Amniotic stem cell (primary cell): ENCODE measurements around the gene DCAF8.
"Not testable (repeated sequence)": the region's sequence is repeated elsewhere in the genome, so short reads cannot be mapped to it uniquely, and the experiment has no call there.

Experiments
- DNase-seq: peaks from one replicate; lab custom pipeline; 2025; lab: John Stamatoyannopoulos, UW

DCAF8 gene

GRCh38 chr1:160261893-160262794, at the start of gene DCAF8:
TSS of gene DCAF8 (minus strand) at chr1:160262549. CDS start at chr1:160244008, 18,541 bp downstream.
- peak; percentile 98 for DNase-seq

- DNase-seq = no peak
Measured at GRCh38 chr1:160309571-160309970, 47.2 kb upstream of the DCAF8 start.

DNA sequence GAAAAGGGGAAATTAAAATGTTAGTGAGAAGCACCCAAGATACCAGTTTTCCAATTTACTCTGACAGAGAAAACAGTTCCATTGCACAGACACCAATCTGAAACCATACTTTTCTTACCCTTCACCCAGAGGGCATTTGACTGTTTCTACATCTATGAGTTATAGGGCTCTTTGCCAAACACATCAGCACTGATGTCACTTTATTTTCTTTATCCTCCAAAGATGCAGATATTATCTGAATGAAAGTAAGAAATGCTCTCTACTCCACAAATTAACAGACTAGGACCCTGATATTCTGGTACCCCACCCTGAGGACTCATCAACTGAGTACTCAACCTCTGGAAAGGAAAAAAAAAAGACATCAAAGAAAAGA, 46.8 kb upstream of the DCAF8 start:
- DNase-seq = peak; percentile 35

DNA sequence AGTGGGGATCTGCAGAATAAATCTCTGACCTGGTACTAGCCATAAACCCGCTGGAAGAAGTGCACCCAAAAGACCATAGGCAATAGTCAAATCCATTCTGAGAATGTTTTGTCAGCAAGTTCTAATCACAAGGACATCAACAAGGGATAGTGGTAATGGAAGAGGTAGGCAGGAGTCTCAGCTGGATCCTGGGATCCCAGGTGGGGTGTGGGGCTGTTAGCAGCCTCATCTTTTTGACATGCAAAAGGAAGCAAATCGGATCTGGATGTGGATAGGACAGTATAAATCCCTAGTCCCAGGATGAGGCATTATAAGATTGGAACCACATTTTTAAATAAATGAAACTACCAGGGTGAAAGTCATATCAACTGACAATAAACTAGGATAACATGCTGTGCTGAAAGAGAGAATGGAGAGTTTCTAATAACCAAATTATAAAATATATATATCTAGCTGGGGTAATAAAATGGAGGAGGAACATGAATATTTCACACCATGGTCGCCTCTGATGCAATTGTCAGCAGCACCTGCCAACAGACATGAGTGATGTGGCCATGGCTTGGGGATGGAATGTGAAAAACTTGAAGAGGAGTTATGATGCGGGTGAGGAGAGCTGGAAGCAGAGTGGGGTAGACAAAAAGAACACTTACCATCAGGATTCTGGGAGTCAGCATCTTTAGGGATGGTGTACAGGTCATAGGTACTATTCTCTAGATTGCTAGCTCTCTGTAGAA, 46.3 kb upstream of the DCAF8 start:
- DNase-seq = no peak

DNA sequence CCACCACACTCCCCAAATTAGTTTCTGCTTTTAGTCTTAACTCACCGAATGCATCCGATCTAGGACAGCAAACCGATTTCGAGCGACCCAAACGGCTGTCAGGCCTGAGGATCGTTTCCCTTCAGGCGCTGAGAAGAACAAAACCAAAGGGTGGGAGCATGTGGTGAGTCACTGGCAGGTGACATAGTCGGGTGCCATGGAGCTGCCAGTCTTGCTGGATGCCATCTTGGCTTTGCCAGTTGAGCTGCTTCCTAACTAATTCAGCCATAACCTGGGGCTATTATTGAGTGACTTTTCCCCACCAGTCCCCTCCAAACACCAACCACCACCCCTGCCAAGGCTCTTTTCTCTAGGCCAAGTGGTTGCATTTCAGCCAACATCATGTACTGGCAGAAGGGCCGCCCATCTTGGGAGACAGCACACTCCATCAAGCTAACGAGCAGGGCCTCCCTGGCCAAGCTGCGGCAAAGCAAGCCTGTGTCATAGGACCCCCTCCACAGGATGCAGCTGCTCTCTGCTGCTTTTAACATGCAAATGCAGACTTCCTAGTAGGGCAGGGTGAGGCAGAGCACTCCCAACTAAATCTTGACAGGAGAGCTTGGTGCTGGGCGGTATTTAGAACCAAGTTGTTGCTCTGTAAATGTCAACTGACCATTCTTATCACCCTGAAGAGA, 44.9 kb upstream of the DCAF8 start:
- DNase-seq = no peak

- no peak for DNase-seq
Measured at GRCh38 chr1:160300173-160300572, 37.8 kb upstream of the DCAF8 start.

DNA sequence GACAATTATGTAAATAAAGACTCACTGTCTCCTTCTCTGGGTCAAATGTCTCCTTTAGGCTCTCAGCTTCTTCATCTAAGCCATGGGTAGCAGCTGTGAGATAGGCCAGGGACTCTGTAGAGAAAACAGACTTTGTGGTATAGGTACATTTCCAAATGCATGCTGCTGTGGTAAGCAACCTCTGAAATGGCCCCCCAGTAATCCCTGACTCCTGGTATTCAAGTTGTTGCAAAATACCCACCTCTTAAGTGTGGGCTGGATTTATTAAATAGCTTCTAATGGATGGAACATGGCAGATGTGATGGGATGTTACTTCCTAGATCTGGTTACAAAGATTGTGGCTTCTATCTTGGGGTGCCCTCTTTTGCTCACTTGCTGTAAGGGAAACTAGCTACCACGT, 33.7 kb upstream of the DCAF8 start:
- no peak for DNase-seq

DNA sequence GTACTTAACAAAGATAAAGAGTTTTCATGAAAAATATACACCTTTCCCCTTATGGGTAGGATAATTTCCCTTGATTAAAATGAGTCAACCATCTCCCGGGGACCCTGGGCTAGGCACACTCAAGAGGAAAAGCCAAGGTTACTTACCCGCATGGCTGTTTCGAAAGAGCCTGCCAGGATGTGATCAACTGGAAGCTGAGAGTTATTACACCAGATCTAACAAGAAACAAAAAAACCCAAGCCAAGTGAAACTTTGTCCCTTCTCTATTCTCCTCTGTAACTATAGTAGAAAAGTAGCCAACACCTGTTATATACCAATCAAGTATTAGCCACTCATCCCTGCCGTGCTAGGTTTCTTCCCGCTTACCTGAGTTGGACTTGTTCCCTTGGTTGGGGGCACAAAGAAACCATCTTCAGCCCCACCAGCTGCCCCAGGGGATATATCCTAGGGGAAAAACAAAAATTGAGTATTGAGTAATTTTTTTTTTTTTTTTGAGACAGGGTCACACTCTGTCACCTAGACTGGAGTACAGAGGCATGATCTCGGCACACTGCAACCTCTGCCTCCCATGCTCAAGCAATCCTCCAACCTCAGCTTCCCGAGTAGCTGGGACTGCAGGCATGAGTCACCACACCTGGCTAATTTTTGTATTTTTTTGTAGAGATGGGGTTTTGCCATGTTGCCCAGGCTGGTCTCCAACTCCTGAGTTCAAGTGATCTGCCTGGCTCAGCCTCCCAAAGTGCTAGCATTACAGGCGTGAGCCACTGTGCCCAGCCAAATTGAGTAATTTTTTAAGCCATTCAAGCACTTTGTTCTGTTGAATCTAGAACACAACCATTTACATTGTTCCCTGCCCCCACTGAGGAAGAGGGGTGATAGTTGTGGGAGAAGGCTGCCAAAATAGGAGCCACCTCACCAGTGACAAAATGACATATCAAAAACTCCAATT, 30.9 kb upstream of the DCAF8 start:
- no peak for DNase-seq

DNA sequence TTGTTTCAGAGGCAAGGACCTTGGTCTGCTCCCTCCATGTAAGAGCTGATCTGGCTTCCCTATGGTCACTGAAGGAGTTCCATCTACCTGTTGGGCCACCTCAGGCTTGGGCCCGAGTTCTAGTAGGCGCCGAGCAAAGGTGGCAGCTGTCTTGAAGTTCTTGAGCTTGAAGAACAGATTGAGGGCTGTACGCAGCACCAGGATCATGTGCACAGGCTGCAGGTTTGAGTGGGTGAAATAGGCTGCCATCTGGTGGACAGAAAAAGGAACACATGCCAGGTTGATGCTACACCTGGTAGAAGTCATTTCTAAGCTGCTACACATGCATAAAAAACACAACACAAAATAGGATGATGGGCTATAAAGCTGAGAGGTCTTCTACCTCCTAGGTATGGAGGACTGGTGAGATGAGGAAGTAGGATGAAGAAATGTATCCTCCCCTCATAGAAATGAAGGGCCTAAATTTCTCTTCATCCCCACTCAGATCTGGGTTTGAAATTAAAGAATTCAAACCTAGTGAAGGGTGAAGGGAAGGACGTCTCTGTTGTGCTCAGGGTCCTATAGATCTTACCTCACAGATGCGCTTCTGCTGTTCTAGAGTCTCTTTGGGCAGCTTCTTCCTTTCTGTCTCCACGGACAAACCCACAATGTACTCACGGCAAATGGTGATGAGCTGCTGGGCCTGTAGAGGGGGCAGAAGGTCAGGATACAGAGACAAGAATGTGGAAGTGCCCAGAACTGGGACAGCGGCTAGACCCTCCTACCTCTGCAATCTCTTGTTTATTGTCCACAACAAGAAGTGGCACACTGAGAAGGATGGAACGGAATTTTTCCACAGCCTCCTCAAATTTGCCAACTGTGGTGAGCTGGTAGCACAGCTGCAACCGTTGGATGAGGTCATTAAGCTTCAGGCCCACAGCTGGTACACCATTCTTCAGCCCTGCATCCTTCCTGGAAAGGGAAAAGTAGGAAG, 29.2 kb upstream of the DCAF8 start:
- DNase-seq = peak; percentile 21

DNA sequence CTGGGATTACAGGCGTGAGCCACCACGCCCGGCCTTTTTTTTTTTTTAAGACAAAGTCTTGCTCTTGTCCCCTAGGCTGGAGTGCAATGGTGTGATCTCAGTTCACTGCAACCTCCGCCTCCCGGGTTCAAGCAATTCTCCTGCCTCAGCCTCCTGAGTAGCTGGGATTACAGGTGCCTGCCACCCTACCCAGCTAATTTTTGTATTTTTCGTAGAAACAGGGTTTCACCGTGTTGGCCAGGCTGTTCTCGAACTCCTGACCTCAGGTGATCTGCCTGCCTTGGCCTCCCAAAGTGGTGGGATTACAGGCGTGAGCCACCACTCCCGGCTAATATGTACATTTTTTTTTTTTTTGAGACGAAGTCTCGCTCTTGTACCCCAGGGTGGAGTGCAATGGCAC, 25.4 kb upstream of the DCAF8 start:
- not testable (repeated sequence) for DNase-seq

DNA sequence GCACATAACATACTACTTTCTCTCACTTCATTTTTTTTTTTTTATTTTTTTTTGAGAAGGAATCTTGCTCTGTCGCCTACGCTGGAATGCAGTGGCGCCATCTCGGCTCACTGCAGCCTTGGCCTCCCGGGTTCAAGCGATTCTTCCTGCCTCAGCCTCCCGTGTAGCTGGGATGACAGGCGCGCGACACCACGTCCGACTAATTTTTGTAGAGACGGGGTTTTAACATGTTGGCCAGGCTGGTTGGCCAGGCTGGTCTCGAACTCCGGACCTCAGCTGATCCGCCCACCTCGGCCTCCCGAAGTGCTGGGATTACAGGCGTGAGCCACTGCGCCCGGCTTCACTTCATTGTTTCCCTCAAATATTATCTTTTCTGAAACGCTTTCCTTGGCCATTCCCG, 23.2 kb upstream of the DCAF8 start:
- no peak for DNase-seq

DNA sequence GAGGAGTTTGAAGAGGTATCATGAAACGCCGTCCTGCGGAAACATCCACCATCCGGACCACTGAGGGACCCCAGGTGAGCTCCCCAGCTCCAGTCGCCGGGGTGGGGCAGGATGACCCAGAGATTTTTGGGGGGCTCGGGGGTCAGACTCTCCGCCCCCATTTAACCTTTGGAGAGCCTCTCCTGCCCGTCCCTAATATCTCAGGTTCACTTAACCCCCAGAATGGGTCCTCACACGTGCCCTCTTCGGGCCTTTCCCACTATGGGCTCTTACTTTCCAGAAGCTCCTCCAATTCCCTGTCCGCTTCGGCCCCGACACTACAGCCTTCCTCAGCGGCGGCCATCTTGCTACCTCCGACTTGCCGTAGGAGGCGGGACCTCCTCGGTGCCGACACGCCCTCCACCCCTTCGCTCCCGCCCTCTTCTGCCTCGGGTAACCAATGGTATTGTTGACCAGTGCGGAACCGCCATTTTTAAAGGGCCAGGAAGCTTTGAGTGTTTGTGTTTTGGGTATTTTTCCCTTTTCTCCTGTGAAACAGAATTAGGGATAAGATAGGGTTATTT, 22.5 kb upstream of the DCAF8 start, which contains the start of gene PEX19:
TSS of gene PEX19 (minus strand) at position 352 of the 563 bp plus-strand sequence. CDS start at position 343, 9 bp downstream.
- DNase-seq = peak; percentile 87

DNA sequence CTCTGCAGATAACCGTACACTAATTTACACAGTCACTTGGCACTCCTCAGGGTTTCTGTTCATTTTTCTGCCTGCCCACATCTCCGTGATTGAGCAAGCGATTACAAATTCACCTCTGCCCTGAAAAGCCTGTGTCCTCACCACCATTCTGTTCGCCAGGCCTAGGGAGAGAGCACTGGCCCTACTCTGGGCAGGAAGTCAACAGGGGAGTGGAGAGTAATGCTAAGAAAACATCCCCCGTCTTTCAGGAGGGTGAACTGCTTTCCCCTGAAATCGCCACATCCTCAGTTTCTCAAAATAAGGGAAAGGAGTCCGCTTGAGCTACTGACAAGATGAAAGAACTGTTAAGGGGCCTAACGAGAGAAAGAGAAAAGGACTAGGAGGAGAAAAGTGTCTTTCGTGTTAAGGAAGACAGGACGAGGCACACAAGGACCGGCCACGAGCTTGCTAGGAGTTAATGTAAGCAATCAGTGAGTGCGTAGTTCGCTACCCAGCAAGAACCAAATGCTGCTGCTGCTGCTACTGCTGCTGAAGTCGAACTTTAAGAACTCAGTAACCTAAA, 22.0 kb upstream of the DCAF8 start:
- DNase-seq = peak; percentile 9

DNA sequence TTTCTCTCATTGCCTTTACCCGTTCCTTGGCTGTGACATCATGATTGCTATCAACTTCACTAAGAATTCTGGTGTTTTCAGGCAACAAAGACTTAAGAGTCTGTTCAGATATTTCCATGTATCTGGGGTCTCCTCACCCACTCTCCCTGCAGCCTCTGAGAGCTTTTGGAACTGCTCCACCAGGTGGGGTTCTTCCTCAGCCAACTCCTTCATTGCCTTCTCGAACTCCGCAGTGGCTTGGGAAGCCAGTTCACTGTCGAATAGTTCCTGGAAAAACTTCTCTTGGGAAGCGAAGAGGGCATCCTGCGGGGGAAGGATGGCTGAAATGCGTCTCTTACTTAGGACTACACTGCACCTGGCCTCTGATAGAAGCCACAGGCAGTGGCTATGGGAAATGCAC, 20.5 kb upstream of the DCAF8 start:
- DNase-seq = no peak

DNA sequence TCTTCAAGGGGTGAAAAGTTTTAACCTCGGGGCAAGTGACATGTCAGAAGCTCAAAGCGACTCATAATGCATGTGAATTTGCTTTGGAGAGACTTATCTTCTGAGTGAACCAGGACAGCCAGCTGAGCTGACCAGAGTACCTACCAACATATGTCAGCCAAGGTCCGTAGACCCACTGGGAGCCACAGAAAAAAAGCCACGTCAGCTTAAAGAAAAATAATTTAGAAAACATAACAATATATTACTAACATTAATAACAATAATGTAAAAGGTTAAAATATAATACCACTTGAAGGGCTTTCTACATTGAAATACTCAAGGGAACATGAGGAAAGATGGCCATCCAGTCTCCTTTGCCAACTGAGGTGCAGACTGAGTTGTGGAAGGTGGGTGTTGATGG, 15.6 kb upstream of the DCAF8 start:
- no peak for DNase-seq

GRCh38 chr1:160277330-160277729, 15.0 kb upstream of the DCAF8 start:
- DNase-seq = no peak

DNA sequence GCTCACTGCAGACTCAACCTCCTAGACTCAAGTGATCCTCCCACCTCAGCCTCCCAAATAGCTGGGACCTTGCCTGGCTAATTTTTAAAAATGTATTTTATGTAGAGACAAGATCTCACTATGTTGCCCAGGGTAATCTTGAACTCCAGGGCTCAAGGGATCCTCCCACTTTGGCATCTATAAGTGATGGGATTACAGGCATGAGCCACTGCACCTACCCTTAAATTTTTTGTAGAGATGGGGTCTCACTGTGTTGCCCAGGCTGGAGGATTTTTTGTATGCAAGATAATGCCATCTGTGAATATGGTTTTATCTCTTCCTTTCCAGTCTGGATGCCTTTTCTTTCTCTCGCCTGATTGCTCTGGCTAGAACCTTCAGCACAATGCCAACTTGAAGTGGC, 8.7 kb upstream of the DCAF8 start:
- no peak for DNase-seq

- DNase-seq = no peak
Measured at GRCh38 chr1:160267284-160267991, 5.1 kb upstream of the DCAF8 start.

- DNase-seq = no peak
Measured at GRCh38 chr1:160264795-160265307, 2.5 kb upstream of the DCAF8 start.
